Measurements from ENCODE around the gene PARP14.

The PARP14 gene

DNA sequence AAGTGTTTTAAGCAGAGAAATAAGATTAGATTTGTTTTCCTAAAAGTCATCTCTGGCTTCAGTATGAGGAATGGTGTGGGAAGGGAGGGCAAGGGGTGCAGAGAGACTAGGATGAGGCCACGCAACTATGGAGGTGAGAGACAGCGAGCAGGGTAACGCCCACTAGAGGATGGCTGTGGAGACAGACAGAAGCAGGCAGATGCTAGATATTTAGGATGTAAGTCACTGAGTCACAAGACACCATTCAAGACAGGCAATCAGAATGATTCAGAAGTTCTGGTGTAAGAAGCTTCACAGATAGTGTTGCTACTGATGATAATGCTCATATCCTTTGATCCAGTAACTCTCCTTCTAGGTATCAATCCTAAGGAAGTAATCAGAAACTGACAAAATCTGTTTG lies 93.9 kb downstream of the PARP14 start:
- DNase-seq = no peak

DNA sequence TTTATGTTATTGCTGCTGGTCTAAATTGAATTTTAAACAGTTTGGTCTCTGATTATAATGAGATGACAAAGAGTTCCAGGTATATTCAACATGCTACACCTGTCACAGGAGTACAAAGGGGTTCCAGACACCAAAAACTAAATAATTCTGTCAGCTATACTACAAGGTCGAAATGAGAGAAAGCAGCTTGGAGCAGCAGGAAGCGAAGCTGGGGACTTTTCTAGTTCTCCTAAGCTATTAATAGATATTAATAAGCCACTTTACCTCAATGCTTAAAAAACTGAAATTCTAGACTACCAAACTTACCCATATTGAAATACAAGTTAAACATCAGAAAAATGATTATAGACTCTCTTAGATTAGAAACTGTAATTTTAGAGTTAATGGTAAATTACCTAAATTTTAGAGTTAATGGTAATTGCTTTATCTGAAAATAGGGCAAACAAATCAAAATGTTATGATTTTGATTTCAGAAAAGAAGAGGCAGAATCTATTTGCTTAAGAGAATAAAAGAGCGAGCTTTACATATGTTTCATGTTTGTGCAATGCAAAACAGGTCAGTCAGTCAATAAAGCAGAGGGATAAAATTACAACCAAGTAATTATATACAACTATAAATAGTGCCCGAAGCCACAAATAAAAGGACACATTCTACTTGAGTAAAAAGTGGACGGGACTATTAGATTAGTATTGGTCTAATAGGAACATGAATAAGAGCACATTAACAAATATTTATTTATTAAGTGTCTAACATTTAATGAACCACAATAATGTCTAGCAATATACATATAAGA lies 96.2 kb downstream of the PARP14 start:
- no peak for DNase-seq

- no peak for DNase-seq
Observed at GRCh38 chr3:122777563-122777962, 96.9 kb downstream of the PARP14 start.
